HG03432 (cell line): ENCODE measurements around the gene KIAA0753.

ENCODE experiments used
- ATAC-seq: cut with Tn5 transposase; IDR thresholded peaks from one replicate; pipeline ENCODE4 v1.9.1; 2021; ENCODE audit warnings: mild to moderate bottlenecking, moderate library complexity; ENCODE audit not compliant: unreplicated experiment

KIAA0753 gene

GRCh38 chr17:6642592-6642991 is 2.1 kb upstream of the KIAA0753 start:
- no peak for ATAC-seq

GRCh38 chr17:6641247-6641863 is 844 bp upstream of the KIAA0753 start:
- no peak for ATAC-seq

DNA sequence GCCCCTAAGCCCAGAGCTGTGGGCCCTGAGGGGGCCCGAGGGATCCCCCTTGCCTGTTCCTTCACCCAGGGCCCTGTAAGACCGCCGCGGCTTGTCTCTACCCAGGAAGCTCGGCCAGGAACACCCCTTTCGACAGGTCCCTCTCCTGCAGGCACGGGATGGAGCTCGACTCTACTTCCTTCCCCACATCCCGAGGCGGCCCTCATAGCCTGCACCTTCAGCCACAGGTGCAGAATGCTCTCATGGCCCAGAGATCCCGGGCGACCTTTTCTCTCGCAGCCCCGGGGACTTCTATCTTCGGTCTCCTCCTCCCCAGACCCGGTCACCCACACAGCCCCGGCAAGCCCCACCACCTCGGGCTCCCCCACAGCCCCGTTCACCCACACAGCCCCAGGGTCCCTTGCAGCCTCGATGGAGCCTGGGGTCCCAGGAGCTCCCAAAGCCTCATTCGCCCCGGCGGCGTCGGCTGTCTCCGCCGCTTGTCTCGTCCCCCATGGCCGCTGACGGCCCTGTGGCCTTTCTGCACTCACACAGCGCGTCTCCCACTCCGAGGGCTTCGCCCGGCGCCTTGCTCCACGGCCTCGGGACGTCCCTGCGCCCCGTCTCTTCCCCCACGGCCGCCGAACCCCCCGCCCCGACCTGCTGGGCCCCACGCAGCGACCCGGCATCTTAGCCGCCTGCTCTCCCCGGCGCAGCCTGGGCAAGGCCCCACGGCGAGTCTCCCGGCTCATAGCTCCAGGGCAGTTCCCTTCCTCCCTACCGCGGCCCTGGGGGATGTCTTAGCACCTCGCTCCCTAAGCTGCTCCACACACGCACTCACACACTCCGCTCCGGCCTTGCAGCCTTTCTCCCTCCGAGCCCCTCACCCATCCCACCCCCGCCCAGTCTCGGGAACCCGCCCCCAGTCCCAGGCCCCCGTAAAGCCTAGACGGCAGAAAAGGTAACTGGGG is 650 bp downstream of the KIAA0753 start:
- peak; percentile 14 for ATAC-seq

GRCh38 chr17:6639014-6639585 is 1.4 kb downstream of the KIAA0753 start:
- no peak for ATAC-seq

- no peak for ATAC-seq
Measured at GRCh38 chr17:6638046-6638908, 2.2 kb downstream of the KIAA0753 start.

DNA sequence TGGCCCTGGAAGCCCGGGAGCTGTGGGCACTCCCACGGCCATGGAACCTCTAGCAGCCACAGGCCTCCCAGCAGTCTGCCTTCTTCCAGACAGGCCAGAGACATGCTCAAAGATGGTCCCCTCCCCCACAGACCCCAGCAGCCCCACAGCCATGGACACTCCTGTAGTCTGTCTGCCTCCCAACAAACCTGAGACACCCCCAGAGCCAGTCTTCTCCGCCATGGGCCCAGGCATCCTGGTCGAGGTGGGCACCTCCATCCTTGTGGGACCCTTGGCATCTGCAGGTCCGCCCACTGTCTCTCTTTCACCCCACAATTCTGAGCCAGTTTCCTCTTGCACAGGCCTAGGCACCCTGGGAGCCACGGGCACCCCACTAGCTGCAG is 3.1 kb downstream of the KIAA0753 start:
- ATAC-seq, result no peak

DNA sequence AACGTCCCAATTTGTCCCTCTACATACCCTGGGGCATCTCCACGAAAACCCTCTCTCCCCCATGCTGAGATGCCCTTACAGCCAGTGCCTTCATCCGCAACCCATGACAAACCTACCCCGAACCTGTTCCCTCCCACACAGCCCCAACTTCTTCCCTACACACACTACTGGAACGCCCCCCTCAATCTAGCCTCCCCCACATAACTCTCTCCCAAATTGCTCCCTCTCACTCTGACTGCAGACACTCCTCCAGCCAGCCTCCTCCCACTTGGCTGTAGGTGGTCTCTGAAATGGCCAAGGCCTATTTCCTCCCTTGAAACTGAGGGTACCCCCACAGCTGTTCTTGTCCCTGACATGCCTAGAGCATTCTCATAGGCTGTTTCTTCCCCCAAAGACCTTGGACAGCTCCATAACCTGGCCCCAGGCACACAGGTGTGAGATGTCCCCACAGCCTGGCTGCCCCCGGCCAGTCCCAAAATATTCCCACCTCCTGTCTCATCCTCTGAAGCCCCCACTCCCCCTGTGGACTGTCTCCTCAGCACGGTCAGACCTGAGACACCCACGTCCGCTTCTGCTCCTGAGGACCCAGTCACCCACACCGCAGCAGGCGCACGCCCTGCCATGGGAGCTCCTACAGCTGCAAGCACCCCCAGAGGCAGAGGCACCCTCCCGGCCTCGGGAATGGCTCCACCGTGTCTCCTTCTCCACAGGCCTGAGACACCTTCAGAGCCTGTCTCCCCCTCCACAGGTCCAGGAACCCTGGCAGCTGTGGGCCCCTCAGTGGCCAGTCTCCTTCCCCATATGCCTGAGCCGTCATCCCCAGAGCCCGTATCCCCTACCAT is 3.7 kb downstream of the KIAA0753 start:
- ATAC-seq, result no peak

GRCh38 chr17:6636105-6636504 is 4.4 kb downstream of the KIAA0753 start:
- ATAC-seq, result no peak

DNA sequence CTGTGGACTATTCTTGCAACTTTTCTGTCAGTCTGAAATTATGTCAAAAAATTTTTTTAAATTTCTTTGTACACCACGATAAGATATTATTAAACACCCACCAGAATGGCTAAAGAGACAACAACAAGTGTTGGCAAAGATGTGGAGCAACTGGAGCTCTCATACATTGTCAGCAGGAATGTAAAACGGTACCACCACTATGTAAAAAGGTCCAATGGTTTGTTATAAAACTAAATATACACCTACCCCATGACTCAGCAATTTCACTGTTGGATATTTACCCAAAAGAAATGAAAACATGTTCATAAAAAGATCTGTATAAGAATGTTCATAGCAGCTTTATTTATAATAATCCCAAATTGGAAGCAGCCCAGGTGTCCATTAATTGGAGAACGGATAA is 7.2 kb downstream of the KIAA0753 start:
- ATAC-seq, result no peak

DNA sequence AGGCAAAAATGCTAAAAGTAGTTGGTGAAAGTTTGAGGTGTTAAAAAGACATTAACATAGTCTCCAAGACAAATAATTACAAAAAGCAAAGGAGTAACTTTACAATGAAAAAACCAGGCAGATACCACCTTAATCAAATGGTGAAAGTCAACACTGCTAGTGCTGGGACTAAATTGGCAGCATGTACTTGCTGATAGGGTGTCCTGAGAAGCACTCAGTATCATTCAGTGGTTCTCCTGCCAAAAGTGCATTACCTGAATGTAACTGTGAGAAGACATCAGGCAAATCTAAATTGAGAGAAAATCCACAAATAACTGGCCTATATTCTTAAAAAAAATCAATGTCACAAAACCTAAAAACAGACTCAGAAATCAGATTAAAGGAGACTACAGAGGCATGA is 8.0 kb downstream of the KIAA0753 start:
- no peak for ATAC-seq

DNA sequence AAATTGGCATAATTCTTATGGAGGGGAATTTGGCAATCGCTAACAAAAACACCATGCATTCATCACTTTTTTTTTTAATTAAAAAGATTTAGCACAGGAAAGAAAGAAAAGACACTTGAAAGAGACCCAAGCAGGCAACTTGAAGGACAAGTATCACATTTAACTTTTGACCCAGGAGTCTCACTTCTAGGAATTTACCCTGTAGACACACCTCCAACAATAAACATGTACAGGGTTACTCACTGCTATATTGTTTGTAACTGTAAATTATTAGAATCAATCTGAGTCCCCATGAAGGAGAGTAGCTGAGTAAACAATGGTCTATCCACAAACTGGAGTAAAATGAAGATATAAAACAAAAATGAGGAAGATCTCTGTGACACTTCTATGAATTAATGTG is 10.1 kb downstream of the KIAA0753 start:
- ATAC-seq, result no peak

GRCh38 chr17:6627019-6627418 is 13.5 kb downstream of the KIAA0753 start:
- no peak for ATAC-seq

DNA sequence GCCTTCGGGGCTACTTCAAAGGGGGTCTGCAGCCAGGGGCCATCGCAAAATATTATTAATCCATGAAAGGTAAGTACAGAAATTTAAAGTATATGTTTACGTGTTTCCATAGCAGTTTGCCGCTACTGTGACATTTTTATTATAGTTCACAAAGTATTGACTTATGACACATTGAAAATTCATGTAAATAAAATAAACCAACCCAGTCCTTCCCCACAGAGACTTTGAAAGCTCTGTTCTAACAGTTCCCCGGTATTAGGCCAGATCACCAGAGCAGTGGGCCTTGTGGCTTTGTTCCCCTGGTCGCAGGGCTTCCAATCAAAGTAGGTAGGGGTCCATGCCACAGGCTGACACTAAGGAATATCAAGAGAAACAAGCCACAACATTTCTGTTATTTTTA is 13.9 kb downstream of the KIAA0753 start:
- ATAC-seq, result no peak

GRCh38 chr17:6623941-6624340 is 16.6 kb downstream of the KIAA0753 start:
- ATAC-seq, result no peak

DNA sequence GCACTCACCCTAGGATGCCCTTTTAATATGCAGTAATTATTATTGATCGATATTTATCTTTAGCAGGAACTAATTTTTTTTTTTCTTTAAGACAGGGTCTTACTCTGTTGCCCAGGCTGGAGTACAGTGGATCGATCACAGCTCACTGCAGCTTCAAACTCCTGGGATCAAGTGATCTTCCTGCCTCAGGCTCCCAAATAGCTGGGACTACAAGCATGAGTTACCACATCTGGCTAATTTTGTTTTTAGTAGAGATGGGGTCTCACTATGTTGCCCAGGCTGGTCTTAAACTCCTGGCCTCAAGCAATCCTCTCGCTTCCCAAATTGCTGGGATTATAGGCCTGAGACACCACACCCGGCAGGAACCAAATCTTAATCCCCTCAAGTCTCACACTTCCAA is 29.3 kb downstream of the KIAA0753 start:
- ATAC-seq, result no peak

DNA sequence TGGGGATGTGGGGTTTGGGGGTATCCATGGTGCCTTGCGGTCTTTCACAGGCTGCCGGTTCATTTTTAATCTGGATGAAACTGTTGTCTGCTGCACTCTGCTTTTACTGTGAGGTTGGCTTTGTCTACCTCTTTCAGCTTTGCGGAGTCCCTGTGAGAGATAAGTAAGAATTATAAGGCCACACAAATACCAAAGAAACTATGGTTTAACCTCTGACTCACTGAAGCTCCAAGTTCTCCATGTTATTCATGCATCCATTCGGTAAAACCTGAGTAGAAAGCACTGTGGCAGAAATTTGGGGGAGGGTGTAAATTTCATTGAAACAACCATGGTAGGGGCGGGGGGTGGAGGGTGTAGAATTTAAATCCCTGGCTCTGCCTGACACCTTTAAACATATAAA is 30.5 kb downstream of the KIAA0753 start:
- ATAC-seq, result no peak

DNA sequence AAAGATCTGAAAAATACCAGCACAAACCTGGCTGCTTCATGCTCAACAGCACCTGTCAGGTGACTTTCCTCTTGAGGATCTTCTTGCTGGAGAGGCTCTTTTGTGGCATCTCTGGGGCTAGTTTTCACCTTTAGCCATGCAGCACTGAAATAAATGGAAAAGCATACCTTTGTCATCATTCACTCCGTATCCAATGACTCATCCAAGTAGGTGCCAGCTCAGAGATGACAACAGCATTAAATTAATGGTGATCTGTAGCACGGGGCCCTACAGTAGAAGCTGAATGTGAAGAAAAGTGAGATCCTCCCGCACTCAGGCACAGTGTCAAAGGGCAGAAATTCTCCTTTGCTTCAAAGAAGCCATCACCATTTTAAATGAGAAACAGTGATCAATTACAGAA is 32.2 kb downstream of the KIAA0753 start:
- ATAC-seq, result no peak

- ATAC-seq, result no peak
Measured at GRCh38 chr17:6605142-6605541, 35.4 kb downstream of the KIAA0753 start.

- ATAC-seq, result no peak
Measured at GRCh38 chr17:6603744-6604325, 36.7 kb downstream of the KIAA0753 start.

GRCh38 chr17:6602141-6602540 is 38.4 kb downstream of the KIAA0753 start:
- no peak for ATAC-seq
